Liver (tissue), 3 donors: ENCODE data around the gene FCGR1A.
"Not testable (repeated sequence)": the region's sequence is repeated elsewhere in the genome, so short reads cannot be mapped to it uniquely, and the experiment has no call there.

ENCODE experiments used
- EGR1 ChIP-seq, 2 donors: IDR thresholded peaks; 2 replicates each; pipeline ENCODE4 v1.6.1; 2016 to 2018; ENCODE audit warnings: antibody characterized with exemption in 2 of 2, low read depth in 2 of 2
- HNF4G ChIP-seq: IDR thresholded peaks from 2 replicates; pipeline ENCODE4 v1.6.1; 2016; ENCODE audit warnings: antibody characterized with exemption
- JUND ChIP-seq, 2 donors: IDR thresholded peaks; 2 replicates each; pipeline ENCODE4 v1.6.1; 2016; ENCODE audit warnings: antibody characterized with exemption in 2 of 2
- MAX ChIP-seq: IDR thresholded peaks from 2 replicates; pipeline ENCODE4 v1.6.1; 2016; ENCODE audit warnings: antibody characterized with exemption
- RAD21 ChIP-seq, 2 donors: IDR thresholded peaks; 2 replicates each; pipeline ENCODE4 v1.6.1; 2016; ENCODE audit warnings: antibody characterized with exemption in 2 of 2, mild to moderate bottlenecking in 2 of 2
- RXRA ChIP-seq, 2 donors: IDR thresholded peaks; 2 replicates each; pipeline ENCODE4 v1.6.1; 2017 to 2018; ENCODE audit warnings: antibody characterized with exemption in 2 of 2, mild to moderate bottlenecking in 1 of 2
- SP1 ChIP-seq: IDR thresholded peaks from 2 replicates; pipeline ENCODE4 v1.6.1; 2018; ENCODE audit warnings: antibody characterized with exemption, mild to moderate bottlenecking
- TAF1 ChIP-seq: conservative IDR thresholded peaks from 2 replicates; pipeline ENCODE4 v1.6.1; 2016; ENCODE audit warnings: antibody characterized with exemption, mild to moderate bottlenecking
- YY1 ChIP-seq: IDR thresholded peaks from 2 replicates; pipeline ENCODE4 v1.6.1; 2016; ENCODE audit warnings: antibody characterized with exemption, mild to moderate bottlenecking
- TF ChIP-seq, protein P1 (sequence below): fragments of 150-350 bp; IDR thresholded peaks from 2 replicates; pipeline ENCODE4 v1.5.1; 2017; ENCODE audit warnings: improper control_type of control experiment, low read depth, low read length; ENCODE audit not compliant: missing input control
- TF ChIP-seq, protein P2 (sequence below): IDR thresholded peaks from 2 replicates; pipeline ENCODE4 v1.6.1; 2016; ENCODE audit warnings: antibody characterized with exemption, mild to moderate bottlenecking
- TF ChIP-seq, protein P3 (sequence below): IDR thresholded peaks from 2 replicates; pipeline ENCODE4 v1.6.1; 2016; ENCODE audit warnings: antibody characterized with exemption
- donor health status: healthy.
- donor health status: healthy.

DNA sequence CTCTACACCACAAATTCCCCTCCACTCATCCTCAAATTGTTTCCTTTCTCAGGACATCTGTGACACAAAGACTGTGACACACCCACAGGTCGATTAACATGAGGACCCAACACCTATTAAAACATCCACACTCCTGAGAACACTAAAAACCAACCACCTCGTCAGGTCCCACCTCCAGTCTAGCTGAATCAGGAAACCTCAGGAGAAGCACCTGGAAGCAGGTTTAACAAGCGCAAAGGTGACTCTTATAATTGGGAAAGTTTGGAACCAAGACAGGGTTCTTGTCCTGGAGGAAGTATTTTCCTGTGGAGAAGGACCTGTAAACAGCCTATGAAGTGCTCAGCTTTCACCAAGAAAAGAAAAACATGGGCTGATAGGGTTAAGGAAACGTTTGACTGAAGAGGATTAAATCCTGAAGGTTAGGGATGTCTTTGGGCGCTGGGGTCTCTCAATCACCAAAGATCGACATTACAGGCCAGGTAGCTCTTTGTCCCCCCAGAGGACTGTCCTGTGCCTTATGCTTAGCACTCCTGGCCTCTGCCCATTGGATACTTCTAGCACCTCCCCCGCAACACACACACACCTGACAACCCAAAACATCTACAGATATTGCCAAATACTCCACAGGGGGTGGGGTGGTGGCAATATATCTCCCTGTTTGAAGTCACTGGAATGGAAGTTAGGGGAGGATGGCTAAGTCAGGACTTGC is 28.4 kb downstream of the FCGR1A start:
- not testable (repeated sequence) for TF ChIP-seq JUND (IDR thresholded peaks at IDR 0.05); MAX; RXRA (IDR thresholded peaks at IDR 0.05); HNF4G; TAF1; YY1; RAD21 (IDR thresholded peaks at IDR 0.05); SP1; EGR1 (IDR thresholded peaks at IDR 0.05; ENCODE audit: low read depth in 2 of 2)
- TF ChIP-seq, protein P1, sequence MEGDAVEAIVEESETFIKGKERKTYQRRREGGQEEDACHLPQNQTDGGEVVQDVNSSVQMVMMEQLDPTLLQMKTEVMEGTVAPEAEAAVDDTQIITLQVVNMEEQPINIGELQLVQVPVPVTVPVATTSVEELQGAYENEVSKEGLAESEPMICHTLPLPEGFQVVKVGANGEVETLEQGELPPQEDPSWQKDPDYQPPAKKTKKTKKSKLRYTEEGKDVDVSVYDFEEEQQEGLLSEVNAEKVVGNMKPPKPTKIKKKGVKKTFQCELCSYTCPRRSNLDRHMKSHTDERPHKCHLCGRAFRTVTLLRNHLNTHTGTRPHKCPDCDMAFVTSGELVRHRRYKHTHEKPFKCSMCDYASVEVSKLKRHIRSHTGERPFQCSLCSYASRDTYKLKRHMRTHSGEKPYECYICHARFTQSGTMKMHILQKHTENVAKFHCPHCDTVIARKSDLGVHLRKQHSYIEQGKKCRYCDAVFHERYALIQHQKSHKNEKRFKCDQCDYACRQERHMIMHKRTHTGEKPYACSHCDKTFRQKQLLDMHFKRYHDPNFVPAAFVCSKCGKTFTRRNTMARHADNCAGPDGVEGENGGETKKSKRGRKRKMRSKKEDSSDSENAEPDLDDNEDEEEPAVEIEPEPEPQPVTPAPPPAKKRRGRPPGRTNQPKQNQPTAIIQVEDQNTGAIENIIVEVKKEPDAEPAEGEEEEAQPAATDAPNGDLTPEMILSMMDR = not testable (repeated sequence)
- TF ChIP-seq, protein P2, sequence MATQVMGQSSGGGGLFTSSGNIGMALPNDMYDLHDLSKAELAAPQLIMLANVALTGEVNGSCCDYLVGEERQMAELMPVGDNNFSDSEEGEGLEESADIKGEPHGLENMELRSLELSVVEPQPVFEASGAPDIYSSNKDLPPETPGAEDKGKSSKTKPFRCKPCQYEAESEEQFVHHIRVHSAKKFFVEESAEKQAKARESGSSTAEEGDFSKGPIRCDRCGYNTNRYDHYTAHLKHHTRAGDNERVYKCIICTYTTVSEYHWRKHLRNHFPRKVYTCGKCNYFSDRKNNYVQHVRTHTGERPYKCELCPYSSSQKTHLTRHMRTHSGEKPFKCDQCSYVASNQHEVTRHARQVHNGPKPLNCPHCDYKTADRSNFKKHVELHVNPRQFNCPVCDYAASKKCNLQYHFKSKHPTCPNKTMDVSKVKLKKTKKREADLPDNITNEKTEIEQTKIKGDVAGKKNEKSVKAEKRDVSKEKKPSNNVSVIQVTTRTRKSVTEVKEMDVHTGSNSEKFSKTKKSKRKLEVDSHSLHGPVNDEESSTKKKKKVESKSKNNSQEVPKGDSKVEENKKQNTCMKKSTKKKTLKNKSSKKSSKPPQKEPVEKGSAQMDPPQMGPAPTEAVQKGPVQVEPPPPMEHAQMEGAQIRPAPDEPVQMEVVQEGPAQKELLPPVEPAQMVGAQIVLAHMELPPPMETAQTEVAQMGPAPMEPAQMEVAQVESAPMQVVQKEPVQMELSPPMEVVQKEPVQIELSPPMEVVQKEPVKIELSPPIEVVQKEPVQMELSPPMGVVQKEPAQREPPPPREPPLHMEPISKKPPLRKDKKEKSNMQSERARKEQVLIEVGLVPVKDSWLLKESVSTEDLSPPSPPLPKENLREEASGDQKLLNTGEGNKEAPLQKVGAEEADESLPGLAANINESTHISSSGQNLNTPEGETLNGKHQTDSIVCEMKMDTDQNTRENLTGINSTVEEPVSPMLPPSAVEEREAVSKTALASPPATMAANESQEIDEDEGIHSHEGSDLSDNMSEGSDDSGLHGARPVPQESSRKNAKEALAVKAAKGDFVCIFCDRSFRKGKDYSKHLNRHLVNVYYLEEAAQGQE = not testable (repeated sequence)
- TF ChIP-seq, protein P3, sequence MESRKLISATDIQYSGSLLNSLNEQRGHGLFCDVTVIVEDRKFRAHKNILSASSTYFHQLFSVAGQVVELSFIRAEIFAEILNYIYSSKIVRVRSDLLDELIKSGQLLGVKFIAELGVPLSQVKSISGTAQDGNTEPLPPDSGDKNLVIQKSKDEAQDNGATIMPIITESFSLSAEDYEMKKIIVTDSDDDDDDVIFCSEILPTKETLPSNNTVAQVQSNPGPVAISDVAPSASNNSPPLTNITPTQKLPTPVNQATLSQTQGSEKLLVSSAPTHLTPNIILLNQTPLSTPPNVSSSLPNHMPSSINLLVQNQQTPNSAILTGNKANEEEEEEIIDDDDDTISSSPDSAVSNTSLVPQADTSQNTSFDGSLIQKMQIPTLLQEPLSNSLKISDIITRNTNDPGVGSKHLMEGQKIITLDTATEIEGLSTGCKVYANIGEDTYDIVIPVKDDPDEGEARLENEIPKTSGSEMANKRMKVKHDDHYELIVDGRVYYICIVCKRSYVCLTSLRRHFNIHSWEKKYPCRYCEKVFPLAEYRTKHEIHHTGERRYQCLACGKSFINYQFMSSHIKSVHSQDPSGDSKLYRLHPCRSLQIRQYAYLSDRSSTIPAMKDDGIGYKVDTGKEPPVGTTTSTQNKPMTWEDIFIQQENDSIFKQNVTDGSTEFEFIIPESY = not testable (repeated sequence)
